Nephron (organoid): Measurements from ENCODE around the gene SMNDC1.
A peak's percentile ranks its signal among the peaks of the same experiment; 100 is the strongest.

Source experiments
- H3K27ac Mint-ChIP-seq, 3 experiments: 2 replicates each; pipeline ENCODE4 v1.8.0; 2020; ENCODE audit warnings: mixed read lengths in 3 of 3, mild to moderate bottlenecking in 2 of 3, moderate library complexity in 1 of 3
- H3K27me3 Mint-ChIP-seq: 2 replicates; pipeline ENCODE4 v1.8.0; 2021; ENCODE audit warnings: low read depth, mild to moderate bottlenecking, moderate library complexity, mixed read lengths
- H3K36me3 Mint-ChIP-seq: 2 replicates; pipeline ENCODE4 v1.8.0; 2020; ENCODE audit warnings: low read depth, mixed read lengths
- H3K4me1 Mint-ChIP-seq: 2 replicates; pipeline ENCODE4 v1.8.0; 2020; ENCODE audit warnings: mixed read lengths
- H3K4me3 Mint-ChIP-seq, 3 experiments: 2 replicates each; pipeline ENCODE4 v1.8.0; 2020; ENCODE audit warnings: mild to moderate bottlenecking in 3 of 3, mixed read lengths in 3 of 3, moderate library complexity in 2 of 3
- H3K9me3 Mint-ChIP-seq: 2 replicates; pipeline ENCODE4 v1.8.0; 2020; ENCODE audit warnings: mixed read lengths
- TF ChIP-seq, protein P1 (sequence below), 3 experiments: fragments of 200-600 bp; sonication (generic); IDR thresholded peaks; one replicate each; pipeline ENCODE4 v1.5.0; 2021; ENCODE audit warnings: antibody characterized with exemption in 3 of 3; ENCODE audit not compliant: unreplicated experiment in 3 of 3

Gene SMNDC1

DNA sequence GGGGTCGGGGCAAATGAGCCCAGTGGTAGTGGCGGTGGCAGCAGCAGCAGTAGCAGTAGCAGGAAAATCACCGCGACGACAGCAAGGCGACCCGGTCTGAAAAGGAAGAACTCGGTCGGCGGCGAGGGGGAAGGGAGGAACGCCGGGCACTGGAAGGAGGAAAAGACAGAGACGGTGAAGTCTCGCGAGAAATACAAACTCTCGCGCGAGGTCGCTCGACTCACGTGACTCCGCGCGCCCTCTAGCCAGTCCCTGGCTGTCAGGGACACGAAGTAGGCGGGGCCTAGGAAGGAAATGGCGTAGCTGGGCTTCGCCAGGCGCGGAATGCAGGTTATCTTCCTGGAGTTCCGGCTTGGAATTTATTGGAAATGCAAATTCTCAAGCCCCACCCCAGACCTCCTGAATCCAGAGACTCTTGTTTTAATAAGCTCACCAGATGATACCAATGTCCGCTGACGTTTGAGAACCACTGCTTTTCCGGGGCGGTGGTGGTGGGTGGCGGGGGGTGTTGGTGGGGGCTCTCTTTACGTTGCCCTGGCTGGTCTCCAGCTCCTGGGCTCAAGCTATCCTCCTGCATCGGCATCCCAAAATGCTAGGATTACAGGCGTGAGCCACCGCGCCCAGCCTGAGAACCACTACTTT is at the start of gene SMNDC1:
SMNDC1 (minus strand) TSS at position 141 of the 642 bp plus-strand sequence. CDS start 1,333 bp downstream, outside the sequence.
- TF ChIP-seq, protein P1, sequence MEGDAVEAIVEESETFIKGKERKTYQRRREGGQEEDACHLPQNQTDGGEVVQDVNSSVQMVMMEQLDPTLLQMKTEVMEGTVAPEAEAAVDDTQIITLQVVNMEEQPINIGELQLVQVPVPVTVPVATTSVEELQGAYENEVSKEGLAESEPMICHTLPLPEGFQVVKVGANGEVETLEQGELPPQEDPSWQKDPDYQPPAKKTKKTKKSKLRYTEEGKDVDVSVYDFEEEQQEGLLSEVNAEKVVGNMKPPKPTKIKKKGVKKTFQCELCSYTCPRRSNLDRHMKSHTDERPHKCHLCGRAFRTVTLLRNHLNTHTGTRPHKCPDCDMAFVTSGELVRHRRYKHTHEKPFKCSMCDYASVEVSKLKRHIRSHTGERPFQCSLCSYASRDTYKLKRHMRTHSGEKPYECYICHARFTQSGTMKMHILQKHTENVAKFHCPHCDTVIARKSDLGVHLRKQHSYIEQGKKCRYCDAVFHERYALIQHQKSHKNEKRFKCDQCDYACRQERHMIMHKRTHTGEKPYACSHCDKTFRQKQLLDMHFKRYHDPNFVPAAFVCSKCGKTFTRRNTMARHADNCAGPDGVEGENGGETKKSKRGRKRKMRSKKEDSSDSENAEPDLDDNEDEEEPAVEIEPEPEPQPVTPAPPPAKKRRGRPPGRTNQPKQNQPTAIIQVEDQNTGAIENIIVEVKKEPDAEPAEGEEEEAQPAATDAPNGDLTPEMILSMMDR (IDR thresholded peaks at IDR 0.05; ENCODE audit: unreplicated experiment in 3 of 3), result no peak
- Mint-ChIP-seq H3K36me3 (peaks cover 33% of the 10 kb centered on the region), H3K27ac (peak within 1 kb of the TSS; percentile 96 to 100 (median 98)), H3K4me3 (peak within 1 kb of the TSS; percentile 93 to 97 (median 95)), H3K9me3 (no peaks in the 10 kb centered on the region), H3K4me1 (peaks cover 42% of the 10 kb centered on the region), H3K27me3 (no peaks in the 10 kb centered on the region)

- H3K27ac Mint-ChIP-seq, result no peak overlapping the region
Measured at GRCh38 chr10:110354322-110354766, 49.6 kb upstream of the SMNDC1 start.

DNA sequence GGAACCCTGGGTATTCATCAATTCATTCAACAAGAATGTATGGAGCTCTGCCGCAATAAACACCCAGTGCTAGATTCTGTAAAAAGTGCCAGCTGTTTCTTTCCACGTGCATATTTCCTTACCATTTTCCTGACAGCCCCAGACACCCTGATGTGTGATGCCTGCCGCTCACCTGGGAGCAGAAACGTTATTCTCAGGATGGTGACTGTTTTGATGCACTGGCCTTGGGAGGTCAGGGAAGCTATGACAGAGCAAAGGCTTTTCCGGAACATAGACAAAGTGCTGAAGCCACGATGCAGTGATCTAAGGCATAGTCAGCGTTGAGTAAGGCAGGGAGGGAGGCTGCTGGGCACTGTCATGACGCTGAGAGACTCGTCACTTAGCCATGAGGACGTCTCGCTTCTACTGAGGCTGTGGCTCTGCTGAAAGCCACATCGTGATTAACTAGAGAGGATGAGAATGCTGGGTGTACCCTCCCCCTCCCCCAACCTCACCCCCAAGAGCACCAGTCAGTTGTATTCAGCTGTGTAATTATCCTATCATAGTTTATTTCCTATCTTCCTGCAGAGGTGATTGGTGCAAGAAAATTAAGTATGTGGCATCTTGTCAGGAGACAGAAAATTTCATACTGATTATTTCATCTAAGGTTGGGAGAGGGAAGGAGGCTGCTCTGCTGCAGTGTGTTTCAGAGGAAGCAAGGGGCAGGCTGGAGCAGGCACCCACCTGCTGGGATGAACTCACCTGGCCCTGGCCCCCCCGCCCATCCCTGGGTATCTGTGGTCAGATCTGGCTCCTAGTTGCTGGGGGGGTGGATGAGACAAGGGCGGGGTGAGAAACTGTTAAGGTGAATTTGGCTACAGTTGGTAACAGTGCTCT is 48.8 kb upstream of the SMNDC1 start:
- Mint-ChIP-seq H3K9me3 (peaks cover 3% of the 10 kb centered on the region), H3K4me1 (peaks cover 42% of the 10 kb centered on the region), H3K27ac (no peak overlapping the region), H3K36me3 (no peaks in the 10 kb centered on the region), H3K4me3 (no peak overlapping the region), H3K27me3 (peaks cover 59% of the 10 kb centered on the region)
- TF ChIP-seq, protein P1 (IDR thresholded peaks at IDR 0.05; ENCODE audit: unreplicated experiment in 3 of 3), result no peak

More at GRCh38 chr10:110354322-110354766, 49.6 kb upstream of the SMNDC1 start:
- TF ChIP-seq, protein P1 (IDR thresholded peaks at IDR 0.05; ENCODE audit: unreplicated experiment in 3 of 3), result peak; percentile 61 to 75 (median 61)
- H3K4me1 Mint-ChIP-seq, result peaks cover 45% of the 10 kb centered on the region
- H3K36me3 Mint-ChIP-seq, result no peaks in the 10 kb centered on the region
- H3K4me3 Mint-ChIP-seq, result no peak overlapping the region
- H3K27me3 Mint-ChIP-seq, result peaks cover 60% of the 10 kb centered on the region
- H3K9me3 Mint-ChIP-seq, result peaks cover 3% of the 10 kb centered on the region

DNA sequence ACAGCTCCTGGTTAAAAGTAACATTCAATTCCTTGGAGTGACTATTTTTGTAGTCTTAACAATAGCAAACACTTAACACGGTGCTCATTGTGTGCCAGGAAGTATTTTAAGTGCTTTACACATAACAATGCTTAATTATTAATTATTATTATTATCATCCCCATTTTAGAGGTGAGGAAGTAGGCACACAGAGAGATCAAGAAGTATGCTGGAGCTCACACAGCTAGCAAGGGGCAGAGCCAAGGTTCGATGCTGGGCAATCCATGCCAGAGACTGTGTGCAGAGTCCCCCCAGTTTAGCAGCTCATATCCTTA is 48.2 kb upstream of the SMNDC1 start:
- H3K4me3 Mint-ChIP-seq, result no peak overlapping the region
- H3K27me3 Mint-ChIP-seq, result peaks cover 53% of the 10 kb centered on the region
- peaks cover 37% of the 10 kb centered on the region for H3K4me1 Mint-ChIP-seq
- H3K27ac Mint-ChIP-seq, result no peak overlapping the region
- H3K36me3 Mint-ChIP-seq, result no peaks in the 10 kb centered on the region
- TF ChIP-seq, protein P1 (IDR thresholded peaks at IDR 0.05; ENCODE audit: unreplicated experiment in 3 of 3), result no peak
- peaks cover 3% of the 10 kb centered on the region for H3K9me3 Mint-ChIP-seq

DNA sequence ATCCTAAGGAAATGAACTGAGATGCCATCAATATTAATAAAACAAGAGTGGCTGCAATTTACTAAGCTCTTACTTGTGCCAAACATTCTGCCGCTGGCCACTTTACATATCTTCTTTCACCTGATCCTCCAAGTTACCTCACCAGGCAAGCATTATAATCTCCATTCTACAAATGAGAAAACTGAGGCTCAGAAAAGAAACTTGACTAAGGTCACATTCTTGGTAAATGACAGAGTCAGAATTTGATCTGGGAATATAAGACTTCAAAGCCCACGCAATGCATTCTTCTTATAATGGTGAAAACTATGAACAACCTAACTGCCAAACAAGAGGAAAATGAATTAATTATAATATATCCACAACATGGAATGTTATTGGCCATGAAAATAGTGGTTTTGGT is 46.1 kb upstream of the SMNDC1 start:
- H3K4me1 Mint-ChIP-seq, result peaks cover 21% of the 10 kb centered on the region
- TF ChIP-seq, protein P1 (IDR thresholded peaks at IDR 0.05; ENCODE audit: unreplicated experiment in 3 of 3), result no peak
- peaks cover 38% of the 10 kb centered on the region for H3K27me3 Mint-ChIP-seq
- peaks cover 3% of the 10 kb centered on the region for H3K9me3 Mint-ChIP-seq
- no peak overlapping the region for H3K4me3 Mint-ChIP-seq
- H3K36me3 Mint-ChIP-seq, result no peaks in the 10 kb centered on the region
- H3K27ac Mint-ChIP-seq, result no peak overlapping the region
